ENCODE results near the gene RNASET2. TPM values are rescaled to one million over a fixed set of nuclear protein-coding genes. Genes with fewer than 3 reads are reported as not detected.

RNASET2 gene
- total and polyA plus RNA-seq, 2 experiments from 2014 or later: 144 to 266 TPM

DNA sequence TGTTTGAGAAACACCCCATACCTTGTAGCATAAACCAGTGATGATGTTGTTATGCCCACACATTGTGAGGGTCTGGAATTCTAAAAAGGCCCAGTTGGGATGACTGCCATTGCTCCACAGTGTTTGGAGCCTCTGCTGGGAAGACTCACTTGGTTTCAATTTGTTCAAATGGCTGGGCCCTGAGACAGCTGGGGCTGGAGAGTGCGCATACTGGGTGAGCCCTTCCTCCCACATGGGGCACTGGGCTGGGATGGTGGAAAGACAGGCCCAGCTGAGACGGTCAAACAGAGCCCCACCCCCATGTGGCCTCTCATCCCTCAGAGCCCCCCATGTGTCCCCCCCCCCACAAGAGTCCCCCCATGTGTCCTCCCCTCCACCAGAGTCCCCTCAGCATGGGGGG is 20.3 kb upstream of the RNASET2 start:
- Histone ChIP-seq H3K4me1 (ENCODE audit: insufficient read depth) (no peaks in the 10 kb centered on the region), H4K20me1 (ENCODE audit: insufficient read depth, poor library complexity, severe bottlenecking) (no peaks in the 10 kb centered on the region), H3K9me3 (ENCODE audit: low read depth) (no peaks in the 10 kb centered on the region), H3K4me3 (no peak overlapping the region), H3K27me3 (no peaks in the 10 kb centered on the region), H3K36me3 (replicated peaks; ENCODE audit: insufficient read depth, low read depth) (no peaks in the 10 kb centered on the region), H2AFZ (no peak overlapping the region), H3K79me2 (no peaks in the 10 kb centered on the region), H3K27ac (no peak overlapping the region), H3K9me2 (replicated peaks; ENCODE audit: insufficient read depth) (no peaks in the 10 kb centered on the region), H3K4me2 (no peak overlapping the region)
- TF ChIP-seq EZH2phosphoT487 (IDR thresholded peaks at IDR 0.05; ENCODE audit: low read depth, severe bottlenecking, unreplicated experiment) (no peak), EZH2 (IDR thresholded peaks at IDR 0.05; ENCODE audit: borderline replicate concordance) (no peak)
- TF ChIP-seq, protein P1, sequence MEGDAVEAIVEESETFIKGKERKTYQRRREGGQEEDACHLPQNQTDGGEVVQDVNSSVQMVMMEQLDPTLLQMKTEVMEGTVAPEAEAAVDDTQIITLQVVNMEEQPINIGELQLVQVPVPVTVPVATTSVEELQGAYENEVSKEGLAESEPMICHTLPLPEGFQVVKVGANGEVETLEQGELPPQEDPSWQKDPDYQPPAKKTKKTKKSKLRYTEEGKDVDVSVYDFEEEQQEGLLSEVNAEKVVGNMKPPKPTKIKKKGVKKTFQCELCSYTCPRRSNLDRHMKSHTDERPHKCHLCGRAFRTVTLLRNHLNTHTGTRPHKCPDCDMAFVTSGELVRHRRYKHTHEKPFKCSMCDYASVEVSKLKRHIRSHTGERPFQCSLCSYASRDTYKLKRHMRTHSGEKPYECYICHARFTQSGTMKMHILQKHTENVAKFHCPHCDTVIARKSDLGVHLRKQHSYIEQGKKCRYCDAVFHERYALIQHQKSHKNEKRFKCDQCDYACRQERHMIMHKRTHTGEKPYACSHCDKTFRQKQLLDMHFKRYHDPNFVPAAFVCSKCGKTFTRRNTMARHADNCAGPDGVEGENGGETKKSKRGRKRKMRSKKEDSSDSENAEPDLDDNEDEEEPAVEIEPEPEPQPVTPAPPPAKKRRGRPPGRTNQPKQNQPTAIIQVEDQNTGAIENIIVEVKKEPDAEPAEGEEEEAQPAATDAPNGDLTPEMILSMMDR (IDR thresholded peaks at IDR 0.05; ENCODE audit: poor library complexity): no peak
- no peak for DNase-seq (ENCODE audit: low spot score)
- WGBS (ENCODE audit: low lambda C conversion rate, missing lambda C conversion rate): no CpG with 5 or more reads among the region's 2 CpGs

DNA sequence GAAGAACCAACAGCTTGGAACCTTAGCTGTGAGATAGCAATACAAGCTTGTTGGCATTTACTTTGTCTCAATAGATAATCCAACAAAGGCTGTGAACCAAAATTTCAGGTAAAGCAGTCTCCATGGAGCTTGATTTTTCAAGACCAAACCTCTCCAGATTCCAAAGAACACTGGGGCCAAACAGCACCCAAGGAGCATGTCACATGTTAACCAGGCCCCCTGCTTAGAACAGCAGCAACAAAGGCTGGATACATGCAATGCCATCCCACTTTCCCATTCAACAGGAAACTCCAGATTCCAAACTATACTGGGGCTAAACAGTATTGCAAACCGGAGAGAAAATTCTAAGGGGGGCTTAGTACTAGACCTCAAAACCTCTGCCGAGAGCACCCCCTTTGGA is 15.8 kb upstream of the RNASET2 start:
- WGBS (ENCODE audit: low lambda C conversion rate, missing lambda C conversion rate): 95% methylated on average over 2 of the region's 2 CpGs
- Histone ChIP-seq H3K4me1 (ENCODE audit: insufficient read depth) (no peaks in the 10 kb centered on the region), H3K27ac (no peak overlapping the region), H3K27me3 (no peaks in the 10 kb centered on the region), H2AFZ (no peak overlapping the region), H4K20me1 (ENCODE audit: insufficient read depth, poor library complexity, severe bottlenecking) (no peaks in the 10 kb centered on the region), H3K36me3 (replicated peaks; ENCODE audit: insufficient read depth, low read depth) (no peaks in the 10 kb centered on the region), H3K4me3 (no peak overlapping the region), H3K79me2 (no peaks in the 10 kb centered on the region), H3K9me3 (ENCODE audit: low read depth) (no peaks in the 10 kb centered on the region), H3K9me2 (replicated peaks; ENCODE audit: insufficient read depth) (no peaks in the 10 kb centered on the region), H3K4me2 (no peak overlapping the region)
- TF ChIP-seq EZH2phosphoT487 (IDR thresholded peaks at IDR 0.05; ENCODE audit: low read depth, severe bottlenecking, unreplicated experiment) (no peak), EZH2 (IDR thresholded peaks at IDR 0.05; ENCODE audit: borderline replicate concordance) (no peak)
- TF ChIP-seq, protein P1 (IDR thresholded peaks at IDR 0.05; ENCODE audit: poor library complexity): no peak
- no peak for DNase-seq (ENCODE audit: low spot score)

DNA sequence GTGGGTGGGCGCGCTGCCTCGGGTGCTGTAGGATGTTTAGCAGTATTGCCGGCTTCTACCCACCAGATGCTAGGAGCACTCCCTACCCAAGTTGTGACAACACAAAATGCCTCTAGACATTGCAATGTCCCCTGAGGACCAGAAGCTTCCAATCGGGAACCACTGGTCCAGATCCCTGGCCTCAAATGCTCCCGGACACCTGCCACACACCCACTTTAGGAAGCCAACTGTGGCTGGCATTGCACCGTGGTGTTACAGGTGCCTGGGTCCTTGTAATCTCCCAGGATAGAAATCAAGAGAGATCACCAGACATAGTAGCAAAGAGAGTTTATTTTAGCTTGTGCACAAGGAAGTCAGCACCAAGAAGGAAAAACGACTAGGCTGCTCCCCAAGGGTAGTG is 14.9 kb upstream of the RNASET2 start:
- no peaks in the 10 kb centered on the region for H3K27me3 ChIP-seq
- H3K79me2 ChIP-seq: no peaks in the 10 kb centered on the region
- WGBS (ENCODE audit: low lambda C conversion rate, missing lambda C conversion rate): 96% methylated on average over 8 of the region's 8 CpGs
- TF ChIP-seq EZH2phosphoT487 (IDR thresholded peaks at IDR 0.05; ENCODE audit: low read depth, severe bottlenecking, unreplicated experiment) (no peak), EZH2 (IDR thresholded peaks at IDR 0.05; ENCODE audit: borderline replicate concordance) (no peak)
- TF ChIP-seq, protein P1 (IDR thresholded peaks at IDR 0.05; ENCODE audit: poor library complexity): no peak
- H3K27ac ChIP-seq: no peak overlapping the region
- no peaks in the 10 kb centered on the region for H3K9me2 ChIP-seq (replicated peaks; ENCODE audit: insufficient read depth)
- H3K4me1 ChIP-seq (ENCODE audit: insufficient read depth): no peaks in the 10 kb centered on the region
- H3K36me3 ChIP-seq (replicated peaks; ENCODE audit: insufficient read depth, low read depth): no peaks in the 10 kb centered on the region
- no peaks in the 10 kb centered on the region for H4K20me1 ChIP-seq (ENCODE audit: insufficient read depth, poor library complexity, severe bottlenecking)
- no peaks in the 10 kb centered on the region for H3K9me3 ChIP-seq (ENCODE audit: low read depth)
- H3K4me3 ChIP-seq: no peak overlapping the region
- DNase-seq (ENCODE audit: low spot score): no peak
- H3K4me2 ChIP-seq: no peak overlapping the region
- no peak overlapping the region for H2AFZ ChIP-seq

DNA sequence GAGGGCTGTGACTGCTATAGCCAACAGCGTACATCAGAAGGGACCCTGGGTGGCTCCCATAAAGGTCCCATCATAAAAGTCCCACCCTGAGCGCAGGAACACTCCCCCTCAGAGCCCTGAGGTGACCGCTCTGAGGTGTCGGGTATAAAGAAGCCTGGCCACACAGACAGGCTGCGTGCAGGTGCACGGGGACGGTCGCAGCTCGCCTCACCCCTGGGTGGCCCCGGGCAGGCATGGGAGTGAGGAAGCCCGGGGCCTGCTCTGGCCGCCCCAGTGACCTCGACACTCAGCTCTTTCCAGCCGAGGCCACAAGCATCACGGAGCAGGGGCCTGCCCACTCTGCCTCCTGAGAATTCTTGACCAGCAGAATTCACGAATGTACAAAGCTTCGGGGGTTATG is 14.4 kb upstream of the RNASET2 start:
- Histone ChIP-seq H3K27me3 (no peaks in the 10 kb centered on the region), H3K79me2 (no peaks in the 10 kb centered on the region), H3K9me3 (ENCODE audit: low read depth) (no peaks in the 10 kb centered on the region), H3K4me3 (no peak overlapping the region), H3K9me2 (replicated peaks; ENCODE audit: insufficient read depth) (no peaks in the 10 kb centered on the region), H2AFZ (no peak overlapping the region), H3K27ac (no peak overlapping the region), H3K4me2 (no peak overlapping the region), H4K20me1 (ENCODE audit: insufficient read depth, poor library complexity, severe bottlenecking) (no peaks in the 10 kb centered on the region), H3K4me1 (ENCODE audit: insufficient read depth) (no peaks in the 10 kb centered on the region), H3K36me3 (replicated peaks; ENCODE audit: insufficient read depth, low read depth) (no peaks in the 10 kb centered on the region)
- 94% methylated on average over 17 of the region's 17 CpGs for WGBS (ENCODE audit: low lambda C conversion rate, missing lambda C conversion rate)
- TF ChIP-seq EZH2phosphoT487 (IDR thresholded peaks at IDR 0.05; ENCODE audit: low read depth, severe bottlenecking, unreplicated experiment): no peak
- TF ChIP-seq, protein P1 (IDR thresholded peaks at IDR 0.05; ENCODE audit: poor library complexity): no peak
- no peak for TF ChIP-seq EZH2 (IDR thresholded peaks at IDR 0.05; ENCODE audit: borderline replicate concordance)
- no peak for DNase-seq (ENCODE audit: low spot score)

Data from hepatocyte (in vitro differentiated cells).